Ovary (tissue), 3 donors: Measurements from ENCODE around the gene PPP2R2C.

Experiments used
- CTCF ChIP-seq, 3 donors: fragments of 450-650 bp in 2 of 3; fragments of 200-600 bp in 1 of 3; IDR thresholded peaks; one replicate each; pipeline versions ENCODE4 v1.5.1 to v1.8.0; 2016 to 2022; ENCODE audit warnings: antibody characterized with exemption in 3 of 3, mild to moderate bottlenecking in 1 of 3
- POLR2A ChIP-seq: fragments of 450-650 bp; IDR thresholded peaks from one replicate; pipeline ENCODE4 v1.6.1; 2017; ENCODE audit warnings: antibody characterized with exemption, mild to moderate bottlenecking, moderate library complexity
- donor health status: DM: no; HTN: no; CAD: no.

GRCh38 chr4:6356076-6356560, 116.3 kb downstream of the PPP2R2C start:
- TF ChIP-seq CTCF (IDR thresholded peaks at IDR 0.05) (no peak), POLR2A (no peak)
